Raji (cell line): ENCODE measurements around the gene PDZD11.

Experiments
- POLR2A ChIP-seq: IDR thresholded peaks from 2 replicates; pipeline ENCODE4 v1.6.1; 2011; ENCODE audit warnings: low read depth, low read length, control low read depth; ENCODE audit not compliant: insufficient read depth

Gene PDZD11, protein sequence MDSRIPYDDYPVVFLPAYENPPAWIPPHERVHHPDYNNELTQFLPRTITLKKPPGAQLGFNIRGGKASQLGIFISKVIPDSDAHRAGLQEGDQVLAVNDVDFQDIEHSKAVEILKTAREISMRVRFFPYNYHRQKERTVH

GRCh38 chrX:70289793-70290770 lies at the start of gene PDZD11, which contains the start of gene KIF4A:
Gene PDZD11 (minus strand): TSS chrX:70289927. CDS start chrX:70289341, 586 bp downstream.
Gene KIF4A (plus strand): TSS chrX:70290104. CDS start chrX:70290459, 355 bp downstream.
- peak; percentile 77 for TF ChIP-seq POLR2A

- TF ChIP-seq POLR2A, result no peak
These were observed 48.6 kb upstream of the PDZD11 start for GRCh38 chrX:70338290-70338689.

DNA sequence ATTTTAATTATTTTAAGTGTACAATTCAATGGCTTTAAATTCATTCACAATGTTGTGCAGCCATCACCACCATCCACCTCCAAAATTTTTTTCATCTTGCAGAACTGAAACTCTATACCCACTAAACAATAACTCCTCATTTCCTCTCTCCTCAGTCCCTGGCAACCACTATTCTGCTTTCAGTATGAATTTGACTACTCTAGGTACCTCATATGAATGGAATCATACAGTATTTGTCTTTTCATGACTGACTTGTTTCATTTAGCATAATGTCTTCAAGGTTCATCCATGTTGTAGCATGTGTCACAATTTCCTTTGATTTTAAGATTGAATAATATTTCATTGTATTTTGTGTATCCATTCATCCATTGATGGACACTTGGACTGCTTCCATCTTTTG lies 47.0 kb upstream of the PDZD11 start:
- TF ChIP-seq POLR2A, result no peak

DNA sequence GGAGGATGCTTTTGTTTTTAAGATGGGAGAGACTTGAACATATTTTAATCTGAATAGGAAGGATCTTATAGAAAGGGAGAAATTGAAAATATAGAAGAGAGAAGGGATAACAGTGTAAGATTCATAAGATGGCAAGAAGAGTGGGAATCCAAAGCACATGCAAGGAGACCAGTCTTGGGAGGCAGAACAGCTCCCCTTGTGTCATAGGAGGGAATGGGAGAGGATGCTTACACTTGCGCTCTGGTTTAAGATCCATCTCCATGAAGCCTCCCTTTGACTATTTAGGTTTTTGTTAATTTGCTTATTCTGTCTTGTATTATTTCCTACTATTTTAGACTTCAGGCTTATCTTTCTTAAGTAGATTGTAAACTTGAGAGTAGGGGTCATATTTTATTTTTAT lies 42.9 kb upstream of the PDZD11 start:
- TF ChIP-seq POLR2A, result no peak

- TF ChIP-seq POLR2A, result no peak
These were observed 41.4 kb upstream of the PDZD11 start for GRCh38 chrX:70331161-70331560.

- TF ChIP-seq POLR2A, result no peak
These were observed 34.6 kb upstream of the PDZD11 start for GRCh38 chrX:70324326-70324725.

DNA sequence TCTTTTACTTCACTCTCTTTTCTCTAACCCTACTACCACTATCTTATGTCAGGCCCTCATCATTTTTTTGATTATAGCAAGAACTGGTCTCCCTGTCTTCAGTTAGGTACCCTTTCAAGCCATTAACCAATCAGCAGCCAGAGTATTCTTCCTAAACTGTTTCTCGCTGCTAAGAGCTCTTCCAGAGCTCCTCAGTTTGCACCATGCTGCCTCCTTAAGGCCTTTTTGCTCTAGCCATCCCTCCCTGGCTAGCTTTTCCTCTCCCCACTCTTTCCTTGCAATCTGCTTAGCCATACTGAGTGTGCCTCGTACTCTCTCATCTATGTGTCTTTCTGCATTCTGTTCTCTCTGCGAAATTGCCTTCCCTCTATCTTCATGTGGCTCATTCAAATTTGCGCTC lies 33.1 kb upstream of the PDZD11 start:
- no peak for TF ChIP-seq POLR2A

DNA sequence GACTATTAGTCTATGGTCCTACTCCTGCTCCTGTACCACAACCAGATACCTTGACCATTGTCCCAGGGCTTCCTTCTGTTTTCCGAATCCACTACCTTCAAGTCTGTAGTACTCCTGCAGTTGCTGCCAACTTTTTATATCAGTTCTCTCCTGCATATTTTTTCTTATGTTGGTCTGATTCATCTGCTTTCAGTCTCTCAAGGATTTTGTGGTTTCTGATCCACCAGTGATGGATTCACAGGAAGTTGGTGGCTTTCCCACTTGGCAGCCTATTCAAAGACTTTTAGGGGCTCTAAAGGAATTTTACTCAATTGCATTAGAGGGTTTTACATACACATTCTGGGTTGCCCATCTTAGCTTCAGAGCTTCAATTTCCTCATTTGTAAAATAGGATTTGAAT lies 23.8 kb upstream of the PDZD11 start:
- no peak for TF ChIP-seq POLR2A

DNA sequence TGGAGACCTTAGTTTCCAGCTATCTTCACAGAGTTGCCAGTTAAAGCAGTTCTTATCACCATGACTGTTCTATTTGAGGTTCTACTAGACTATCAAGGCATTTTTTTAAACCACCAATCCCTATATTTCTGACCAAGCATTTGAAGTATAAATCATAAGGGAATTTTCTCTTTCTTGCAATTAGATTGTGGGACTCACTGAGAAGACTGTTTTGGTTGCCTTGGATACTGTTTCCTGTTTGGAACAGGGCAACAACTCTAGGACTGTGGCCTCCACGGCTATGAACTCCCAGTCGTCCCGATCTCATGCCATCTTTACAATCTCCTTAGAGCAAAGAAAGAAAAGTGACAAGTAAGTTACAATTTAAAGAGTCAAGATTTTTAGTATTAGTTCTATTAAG lies 12.0 kb upstream of the PDZD11 start:
- TF ChIP-seq POLR2A, result no peak

- TF ChIP-seq POLR2A, result no peak
These were observed 3.9 kb upstream of the PDZD11 start for GRCh38 chrX:70293621-70294020.

DNA sequence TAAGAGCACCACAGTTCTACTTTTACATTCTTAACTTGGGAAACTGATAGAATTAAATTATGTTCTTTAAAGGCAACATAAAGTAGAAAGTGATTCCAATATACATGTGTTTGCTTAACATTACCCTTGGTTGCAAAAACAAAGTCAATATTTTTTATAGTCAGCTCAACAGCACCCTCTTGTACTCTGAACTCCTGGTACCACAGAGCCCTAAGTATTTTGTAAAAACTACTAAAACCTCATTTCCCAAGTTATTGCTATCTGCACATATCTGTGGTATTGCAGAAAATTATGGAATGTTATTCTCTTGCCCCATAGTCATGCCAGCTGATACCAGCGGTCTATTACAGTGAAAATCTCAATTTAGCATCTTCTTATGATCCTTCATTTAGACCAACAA lies 3.1 kb upstream of the PDZD11 start:
- TF ChIP-seq POLR2A, result no peak

DNA sequence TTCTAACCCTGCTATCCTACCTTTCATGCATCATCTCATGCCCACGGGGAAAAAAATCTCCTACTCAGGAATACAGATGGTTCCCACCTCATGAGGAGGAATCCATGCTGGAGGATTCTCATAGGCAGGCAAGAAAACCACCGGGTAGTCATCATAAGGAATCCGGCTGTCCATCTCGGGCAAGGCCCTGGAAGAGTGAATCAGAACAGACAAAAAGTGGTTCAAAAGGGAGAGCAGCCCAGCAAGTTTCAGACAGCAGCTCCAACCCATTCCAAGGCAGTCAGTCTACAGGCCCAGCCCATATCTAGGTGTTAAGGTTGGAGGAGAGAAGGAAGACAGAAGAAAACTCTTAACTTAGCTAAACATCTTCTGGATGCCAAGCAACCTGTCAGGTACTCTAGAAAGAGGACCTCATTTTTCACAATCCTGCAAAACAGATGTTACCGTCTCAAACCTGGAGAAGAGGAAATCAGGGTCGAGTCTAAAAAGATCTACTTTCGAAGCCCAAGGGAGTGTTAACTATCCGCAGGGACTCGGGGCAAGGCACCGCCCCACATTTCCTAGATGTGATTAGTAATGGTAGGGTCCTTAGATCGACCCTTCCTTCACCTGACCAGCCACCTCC lies 447 bp downstream of the PDZD11 start:
- no peak for TF ChIP-seq POLR2A

GRCh38 chrX:70281951-70282350 lies 7.8 kb downstream of the PDZD11 start, which contains the start of gene RAB41:
Gene RAB41 (plus strand): TSS chrX:70282172. CDS start chrX:70282218, 46 bp downstream.
- TF ChIP-seq POLR2A, result no peak

- TF ChIP-seq POLR2A, result no peak
These were observed 9.2 kb downstream of the PDZD11 start for GRCh38 chrX:70280573-70280972.

- TF ChIP-seq POLR2A, result no peak
These were observed 10.6 kb downstream of the PDZD11 start for GRCh38 chrX:70279081-70279480.

DNA sequence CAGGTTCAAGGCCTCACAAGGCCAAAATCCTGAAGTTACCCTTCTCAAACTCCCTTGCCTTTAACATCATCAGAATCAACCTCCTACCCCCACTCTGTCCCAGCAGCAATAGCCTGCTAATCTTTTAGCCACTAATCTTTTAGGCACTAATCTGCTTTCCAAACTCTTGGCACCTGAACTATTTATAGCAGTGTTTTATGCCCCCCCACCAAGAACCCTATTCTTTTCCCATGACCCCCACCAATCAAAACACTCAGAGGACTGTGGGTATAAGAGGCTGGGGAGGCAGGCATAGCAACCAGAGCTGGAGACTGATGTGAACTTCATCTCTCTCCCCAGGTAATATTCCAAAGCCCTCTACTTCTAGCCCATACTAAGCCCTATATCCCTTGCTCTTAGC lies 21.7 kb downstream of the PDZD11 start, which contains the start of gene ARR3:
Gene ARR3, plus strand, starts transcription at position 301 of the 400 bp plus-strand sequence. CDS start 1,052 bp downstream, outside the sequence.
- TF ChIP-seq POLR2A, result no peak

DNA sequence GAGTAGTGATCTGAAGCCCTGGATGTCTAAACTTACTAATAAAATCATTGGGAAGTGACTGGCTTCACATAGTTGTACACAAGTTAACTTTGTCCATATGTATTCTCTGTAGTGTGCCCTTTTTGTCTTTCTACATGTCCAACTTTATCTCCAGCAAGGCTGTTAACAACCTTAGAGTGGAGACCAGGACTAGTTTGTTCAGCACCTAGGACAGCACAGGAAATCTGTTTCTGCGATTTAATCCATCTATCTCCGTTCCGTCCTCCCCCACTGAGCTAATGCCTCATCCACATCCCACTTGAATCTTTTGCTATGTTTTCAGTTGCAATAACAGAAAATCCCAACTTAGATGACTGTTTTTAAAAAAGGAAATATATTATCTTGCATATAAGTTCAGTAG lies 24.9 kb downstream of the PDZD11 start:
- TF ChIP-seq POLR2A, result no peak
